HG03139 (cell line): ENCODE results near the gene LRP6.

Experiments
- ATAC-seq: cut with Tn5 transposase; IDR thresholded peaks from one replicate; pipeline ENCODE4 v1.9.1; 2021; ENCODE audit not compliant: unreplicated experiment

LRP6 gene

DNA sequence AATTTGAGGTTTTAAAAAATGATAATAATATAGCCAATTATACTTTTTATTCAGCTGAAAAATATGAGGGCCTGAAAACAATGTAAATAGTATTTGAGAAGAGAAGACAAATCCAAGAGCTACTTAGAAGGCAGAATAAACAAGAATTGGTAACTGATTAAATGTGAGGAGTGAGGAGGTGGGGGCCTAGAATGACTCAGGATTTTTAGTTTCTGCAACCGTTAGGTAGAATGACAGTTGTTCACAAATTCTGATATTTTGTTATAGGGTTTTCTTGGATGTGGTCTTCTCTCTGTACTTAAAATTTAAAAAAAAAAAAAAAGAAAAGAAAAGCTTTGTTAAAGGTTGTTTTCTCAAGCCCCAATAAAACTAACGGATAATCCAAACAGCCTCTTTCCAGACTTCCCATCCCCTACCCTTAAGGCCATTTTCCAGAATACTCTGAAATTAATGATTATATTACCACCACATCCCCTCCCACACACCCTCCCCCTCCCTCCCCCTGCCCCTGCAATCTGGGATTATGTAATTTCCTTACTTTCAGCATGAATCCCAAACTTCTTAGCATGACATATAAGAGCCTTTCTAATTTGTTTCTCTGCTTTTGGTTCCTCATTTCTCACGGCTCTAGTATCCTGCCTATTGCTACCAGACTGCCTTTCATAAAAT lies 50.4 kb downstream of the LRP6 start:
- ATAC-seq: no peak

DNA sequence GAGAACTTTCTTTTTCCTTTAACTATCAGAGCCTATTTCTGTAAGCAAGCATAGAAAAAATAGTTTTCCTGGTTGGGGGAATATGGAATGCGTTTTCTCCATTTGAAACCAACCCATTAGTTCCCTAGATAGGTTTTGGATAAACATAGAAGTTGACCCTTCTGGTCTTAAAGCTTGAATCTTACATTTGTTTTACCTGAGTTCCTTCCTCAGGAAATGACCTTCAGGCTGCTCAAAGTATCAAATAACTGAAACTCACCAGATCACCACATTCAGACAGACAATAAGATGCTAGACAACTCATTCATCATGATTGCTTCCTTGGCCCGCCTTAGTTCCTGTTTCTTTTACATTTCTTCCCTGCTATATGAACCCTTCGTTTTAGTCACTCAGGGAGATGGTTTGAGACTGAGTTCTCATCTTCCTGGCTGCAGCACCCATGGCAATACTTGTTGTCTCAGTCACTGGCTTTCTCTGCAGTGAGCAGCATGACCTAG lies 52.2 kb downstream of the LRP6 start:
- ATAC-seq: no peak

DNA sequence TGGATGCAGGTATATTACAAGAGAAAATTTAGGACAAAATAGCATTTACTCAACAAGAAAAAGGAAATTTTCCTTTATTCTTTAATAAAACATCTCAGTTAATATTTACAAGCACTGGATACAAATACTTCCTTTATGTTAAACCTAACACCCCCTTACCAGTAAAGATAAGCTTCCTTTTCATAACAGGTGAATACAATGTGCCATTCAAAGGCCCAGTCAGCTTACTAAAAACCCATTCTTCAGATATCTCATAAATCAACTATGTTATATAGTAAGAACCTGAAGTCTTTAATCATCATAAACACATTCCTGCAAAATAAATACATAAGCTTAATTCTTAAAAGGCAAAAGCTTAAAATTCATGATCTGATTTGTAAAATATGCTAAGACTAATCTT lies 52.6 kb downstream of the LRP6 start:
- ATAC-seq: no peak

DNA sequence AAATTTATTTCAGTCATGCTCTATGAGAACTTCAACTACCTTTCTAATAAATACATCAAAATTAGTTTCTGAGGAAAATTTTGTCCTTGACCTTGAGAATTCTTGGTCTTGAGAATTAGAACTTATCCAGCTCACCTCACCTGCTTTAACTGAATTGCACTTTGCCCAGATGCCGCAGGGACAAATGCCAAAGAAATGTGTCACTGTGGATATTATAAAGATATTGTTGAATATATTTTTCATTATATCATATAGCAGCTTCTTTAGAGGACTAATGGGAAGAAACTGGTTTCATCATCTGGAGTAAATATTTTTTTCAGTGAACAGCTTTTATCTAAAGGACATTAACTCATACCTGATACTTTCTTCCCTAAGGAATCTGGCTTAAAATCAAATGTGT lies 54.1 kb downstream of the LRP6 start:
- no peak for ATAC-seq

DNA sequence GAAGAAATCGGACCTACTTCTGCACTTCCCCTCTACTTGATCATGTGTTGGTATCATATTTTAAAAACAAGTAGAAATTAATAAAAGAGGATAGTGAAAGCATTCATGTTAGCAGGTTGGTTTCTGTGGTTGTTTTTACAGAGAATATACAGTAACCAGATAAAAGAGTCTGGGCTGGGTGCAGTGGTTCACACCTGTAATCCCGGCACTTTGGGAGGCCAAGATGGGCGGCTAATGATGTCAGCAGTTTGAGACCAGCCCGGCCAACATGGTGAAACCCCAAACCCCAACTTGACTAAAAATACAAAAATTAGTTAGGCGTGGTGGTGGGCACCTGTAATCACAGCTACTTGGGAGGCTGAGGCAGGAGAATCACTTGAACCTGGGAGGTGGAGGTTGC lies 55.9 kb downstream of the LRP6 start:
- no peak for ATAC-seq

DNA sequence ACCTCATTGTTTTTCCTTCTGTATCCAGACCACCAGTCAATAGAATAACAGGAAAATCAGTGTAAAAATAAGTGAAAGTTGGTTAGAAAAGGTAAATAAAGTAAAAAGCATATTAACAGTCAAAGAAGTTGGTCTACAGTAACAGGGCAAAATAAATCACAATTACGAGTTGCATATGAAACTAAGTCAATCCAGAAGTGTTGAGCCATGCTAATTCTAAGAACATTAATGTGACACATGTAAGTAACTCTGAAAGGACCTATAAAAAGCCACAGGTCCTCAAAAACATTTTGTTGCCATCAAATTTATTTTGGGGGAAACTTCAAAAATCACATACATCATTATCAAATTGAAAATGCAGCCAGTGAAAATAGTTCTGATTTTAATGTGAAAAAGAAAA lies 56.4 kb downstream of the LRP6 start:
- ATAC-seq: no peak

DNA sequence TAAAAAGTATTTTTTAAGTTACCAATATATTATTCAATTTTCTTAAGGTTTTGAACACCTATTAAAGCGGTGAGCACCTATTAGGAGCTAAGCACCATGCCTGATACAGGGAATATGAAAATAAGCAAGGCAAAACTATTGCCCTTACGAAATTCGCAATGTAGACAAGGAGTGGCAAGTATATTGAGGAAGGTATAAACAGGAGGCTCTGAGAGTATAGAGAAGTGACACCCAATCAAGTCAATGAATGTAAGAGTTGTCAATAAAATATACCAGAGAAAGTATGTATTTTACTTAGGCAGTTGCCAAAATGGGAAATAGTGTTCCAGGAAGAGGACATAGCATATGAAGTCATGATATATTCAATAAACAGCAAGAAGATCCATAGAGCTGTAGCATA lies 57.2 kb downstream of the LRP6 start:
- no peak for ATAC-seq

DNA sequence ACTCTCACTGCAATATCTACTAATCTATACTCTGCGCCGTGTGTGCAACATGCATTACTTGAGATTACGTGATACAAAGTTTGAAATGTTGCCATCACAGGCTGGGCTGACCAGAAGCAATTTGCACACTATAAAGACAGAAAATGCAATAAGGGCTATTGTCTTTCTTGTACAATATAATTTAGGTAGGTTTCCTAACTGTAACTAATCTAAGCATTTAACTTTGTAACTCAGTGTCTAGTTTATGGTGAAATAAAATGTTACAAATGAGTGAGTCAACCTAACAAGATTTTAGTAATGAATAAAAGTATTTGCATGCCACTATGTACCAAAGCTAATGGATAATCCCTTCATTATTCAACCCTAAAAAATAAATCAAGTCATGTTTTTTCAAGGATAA lies 57.8 kb downstream of the LRP6 start:
- no peak for ATAC-seq

DNA sequence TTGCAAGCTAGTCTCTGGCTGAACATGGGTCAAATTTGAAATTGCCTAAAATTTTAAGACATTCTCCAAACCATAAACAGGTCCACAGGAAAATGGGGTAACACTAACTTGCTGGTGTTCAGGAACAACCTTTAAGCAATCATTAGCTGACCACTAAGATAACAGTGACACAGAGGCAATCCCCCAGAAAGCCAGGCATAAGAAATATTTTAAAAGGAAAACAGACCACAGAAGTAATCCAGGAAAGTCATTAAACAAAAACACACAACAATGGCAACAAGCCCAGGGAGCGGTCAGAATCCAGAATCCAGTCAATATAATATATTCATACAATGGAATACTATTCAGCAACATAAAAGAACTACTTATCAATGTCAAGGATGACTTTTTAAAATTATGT lies 59.1 kb downstream of the LRP6 start:
- no peak for ATAC-seq

DNA sequence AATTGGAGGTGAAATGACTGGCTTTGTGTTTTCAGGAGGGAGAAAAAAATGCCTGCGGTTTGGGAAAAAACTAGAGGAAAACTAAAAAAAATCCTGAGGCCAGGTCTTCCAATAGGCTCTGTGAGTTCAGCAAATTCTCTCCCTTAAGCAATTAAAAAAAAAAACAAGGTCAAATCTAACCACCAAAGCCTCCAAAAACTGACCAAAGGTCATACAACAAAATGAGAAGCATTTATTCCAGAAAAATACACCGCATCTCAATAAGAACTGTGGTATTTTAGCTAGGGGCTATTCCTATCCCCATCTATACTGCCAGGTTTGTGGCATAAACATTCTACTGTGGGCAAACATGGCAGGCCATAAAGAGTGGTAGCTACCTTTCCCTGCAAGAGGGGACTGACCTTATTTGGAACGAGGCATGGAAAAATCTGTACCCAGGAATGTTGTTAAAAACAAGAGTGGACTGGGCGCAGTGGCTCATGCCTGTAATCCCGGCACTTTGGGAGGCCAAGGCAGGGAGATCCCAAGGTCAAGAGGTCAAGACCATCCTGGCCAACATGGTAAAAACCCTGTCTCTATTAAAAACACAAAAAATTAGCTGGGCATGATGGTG lies 60.0 kb downstream of the LRP6 start:
- no peak for ATAC-seq

DNA sequence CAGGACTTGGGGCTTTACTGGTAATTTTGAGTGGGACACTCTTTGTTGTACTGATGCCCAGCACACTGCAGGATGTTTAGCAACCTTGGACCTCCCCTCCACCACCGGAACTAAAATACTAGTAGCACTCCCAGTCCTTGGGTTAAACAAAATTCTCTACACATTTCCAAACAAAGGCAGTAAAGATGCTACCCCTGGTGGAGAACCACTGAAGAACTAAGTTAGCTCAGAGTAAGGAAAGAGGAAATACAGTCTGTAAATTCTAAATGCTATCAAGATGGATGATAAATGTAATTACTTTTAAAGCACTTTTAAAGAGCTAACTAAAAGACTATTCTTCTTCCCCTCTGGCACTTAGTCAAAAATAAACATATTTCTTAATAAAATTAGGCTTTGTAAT lies 64.1 kb downstream of the LRP6 start:
- no peak for ATAC-seq

DNA sequence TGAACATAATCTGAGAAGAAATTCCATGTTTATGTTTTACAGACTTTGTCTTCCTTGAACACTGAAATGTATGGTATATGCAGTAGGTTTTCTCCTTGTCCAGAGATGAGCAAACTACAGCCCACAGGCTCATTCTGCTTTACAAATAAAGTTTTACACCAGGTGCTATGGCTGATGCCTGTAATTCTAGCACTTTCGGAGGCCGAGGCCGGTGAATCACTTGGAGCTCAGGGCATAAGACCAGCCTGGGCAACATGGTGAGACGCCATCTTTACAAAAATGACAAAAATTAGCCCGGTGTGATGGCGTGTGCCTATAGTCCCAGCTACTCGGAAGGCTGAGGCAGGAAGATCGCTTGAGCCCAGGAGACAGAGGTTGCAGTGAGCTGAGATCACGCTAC lies 64.7 kb downstream of the LRP6 start:
- no peak for ATAC-seq

DNA sequence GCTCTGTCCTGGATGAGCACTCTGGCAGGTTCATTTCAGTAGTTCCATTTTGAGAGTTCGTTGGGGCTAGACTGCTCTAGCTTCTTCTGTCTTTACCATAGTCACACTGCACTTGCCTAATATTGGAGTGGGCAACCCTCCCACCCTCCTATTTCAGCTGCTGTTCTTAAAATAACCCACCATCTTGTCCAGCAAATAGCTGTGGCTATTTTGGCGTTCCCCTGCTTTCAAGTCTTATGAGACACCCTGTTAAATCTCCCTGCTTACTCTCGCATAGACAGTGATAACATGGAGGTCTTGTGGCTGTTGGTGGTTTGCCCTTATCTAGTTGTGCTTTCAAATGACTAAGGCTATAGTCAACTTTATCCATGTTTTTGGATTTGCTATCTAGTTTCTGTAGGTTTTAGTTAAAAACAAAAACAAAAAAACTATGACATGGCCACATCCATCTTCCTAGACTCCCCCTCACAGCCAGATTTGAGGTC lies 65.5 kb downstream of the LRP6 start:
- no peak for ATAC-seq

DNA sequence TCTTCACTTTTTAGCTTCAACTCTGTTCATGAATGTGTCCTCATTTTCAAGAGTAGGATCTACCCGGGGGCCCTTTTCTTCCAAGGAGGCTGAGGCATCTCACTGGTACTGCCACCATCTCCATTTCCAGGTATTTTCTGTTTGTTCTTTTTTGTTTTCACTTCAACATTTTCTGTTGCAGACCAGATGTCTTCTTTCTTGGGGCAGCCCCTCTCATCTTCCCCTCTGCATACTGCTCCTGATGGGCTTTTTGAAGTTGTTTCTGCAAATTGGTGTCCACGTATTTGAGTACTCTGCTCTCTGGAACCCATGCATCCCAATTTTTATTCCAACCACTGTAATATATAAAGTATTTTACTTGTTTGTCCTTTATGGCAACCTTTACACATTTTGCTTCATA lies 66.5 kb downstream of the LRP6 start:
- no peak for ATAC-seq

DNA sequence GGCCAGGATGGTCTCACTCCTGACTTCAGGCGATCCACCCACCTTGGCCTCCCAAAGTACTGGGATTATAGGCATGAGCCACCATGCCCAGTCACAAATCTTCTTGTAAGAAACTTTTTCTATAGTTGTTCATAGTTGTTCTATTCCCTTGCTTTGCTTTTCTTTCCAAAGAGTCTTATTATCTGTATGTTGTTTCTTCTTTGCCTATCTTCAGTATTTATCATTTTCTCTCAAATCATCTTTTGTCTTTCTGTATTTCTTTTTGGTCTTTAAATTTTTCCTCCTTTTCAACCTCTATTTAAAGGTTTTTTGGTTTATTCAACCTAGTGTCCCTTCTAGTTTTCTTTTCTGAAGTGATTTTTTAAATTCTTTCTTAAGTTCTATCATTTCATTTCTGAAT lies 68.7 kb downstream of the LRP6 start:
- no peak for ATAC-seq

DNA sequence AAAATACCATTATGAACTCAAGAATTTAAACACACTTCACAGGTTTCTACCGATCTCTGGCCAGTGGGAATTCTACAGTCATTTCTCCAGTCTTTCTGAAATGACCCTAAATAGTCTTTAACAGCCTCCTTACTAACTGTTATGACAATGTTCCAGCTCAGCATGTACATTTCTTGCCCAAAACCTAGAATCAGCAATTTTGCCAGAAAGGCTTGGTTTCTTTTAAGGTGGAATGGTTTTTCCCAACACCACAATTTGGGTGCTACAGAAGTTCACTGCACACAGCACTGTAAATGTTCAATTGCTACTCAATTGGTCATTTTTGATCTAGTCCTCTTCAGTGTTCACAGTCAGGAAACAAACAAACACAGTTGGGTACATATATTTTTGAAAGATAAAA lies 69.7 kb downstream of the LRP6 start:
- no peak for ATAC-seq

DNA sequence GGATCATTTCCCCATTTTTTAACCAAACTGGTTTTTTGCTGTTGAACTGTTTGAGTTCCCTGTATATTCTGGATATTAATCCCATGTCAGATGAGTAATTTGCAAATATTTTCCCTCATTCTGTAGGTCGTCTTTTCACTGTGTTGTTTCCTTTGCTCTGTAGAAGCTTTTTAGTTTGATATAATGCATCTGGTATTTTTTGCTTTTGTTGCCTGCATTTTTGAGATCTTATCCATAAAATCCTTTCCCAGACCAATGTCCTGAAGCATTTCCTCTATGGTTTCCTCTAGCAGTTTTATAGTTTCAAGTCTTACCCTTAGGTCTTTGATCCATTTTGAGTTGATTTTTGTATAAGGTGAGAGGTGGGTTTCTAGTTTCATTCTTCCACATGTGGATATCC lies 71.3 kb downstream of the LRP6 start:
- no peak for ATAC-seq

DNA sequence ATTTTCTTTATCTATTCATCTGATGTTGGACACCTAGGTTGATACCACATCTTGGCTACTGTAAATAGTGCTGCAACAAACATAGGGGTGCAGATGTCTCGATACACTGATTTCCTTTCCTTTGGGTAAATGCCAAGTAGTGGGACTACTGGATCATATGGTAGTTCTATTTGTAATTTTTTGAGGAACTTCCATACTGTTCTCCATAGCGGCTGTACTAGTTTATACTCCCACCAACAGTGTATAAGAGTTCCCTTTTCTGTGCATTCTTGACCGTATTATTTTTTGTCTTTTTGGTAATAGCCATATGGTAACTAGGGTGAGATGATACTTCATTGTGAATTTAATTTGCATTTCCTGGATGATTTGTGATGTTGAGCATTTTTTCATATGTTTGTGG lies 71.8 kb downstream of the LRP6 start:
- no peak for ATAC-seq

DNA sequence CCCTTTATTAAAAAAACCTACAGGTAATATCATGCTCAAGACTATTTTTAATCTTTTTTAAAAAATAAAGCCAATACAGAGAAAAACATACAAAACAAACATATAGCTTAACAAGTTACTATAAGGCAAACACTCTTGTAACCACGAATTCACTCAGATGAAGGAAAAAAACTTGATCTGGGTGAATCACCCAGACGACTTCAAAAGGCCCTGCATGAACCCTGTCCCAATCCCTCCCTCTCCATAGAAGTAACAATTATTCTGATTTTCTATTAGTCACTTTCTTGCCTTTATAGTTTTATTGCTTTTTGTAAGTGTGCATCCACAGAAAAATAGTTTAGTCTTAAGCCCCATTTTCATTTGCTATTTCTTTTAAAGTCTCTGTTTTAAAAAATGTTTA lies 72.6 kb downstream of the LRP6 start:
- ATAC-seq: no peak

DNA sequence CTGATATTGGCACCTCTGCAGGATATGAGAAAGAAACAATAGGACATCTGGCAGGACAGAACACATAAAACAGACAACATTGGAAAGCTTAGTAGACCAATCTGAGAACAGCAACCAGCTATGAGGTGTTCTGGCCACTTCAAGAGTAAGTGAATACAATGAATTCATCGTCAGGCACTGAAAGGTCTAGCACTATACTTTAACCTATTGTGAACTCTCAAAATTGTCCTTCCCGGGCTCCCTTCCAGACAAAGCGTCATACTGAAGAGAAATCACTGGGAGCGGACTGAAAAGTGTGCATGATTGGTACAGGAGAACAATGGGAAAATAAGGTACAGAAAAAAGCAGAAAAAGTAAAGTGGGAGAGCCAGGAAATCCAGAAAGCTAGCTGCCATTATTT lies 75.8 kb downstream of the LRP6 start:
- no peak for ATAC-seq

DNA sequence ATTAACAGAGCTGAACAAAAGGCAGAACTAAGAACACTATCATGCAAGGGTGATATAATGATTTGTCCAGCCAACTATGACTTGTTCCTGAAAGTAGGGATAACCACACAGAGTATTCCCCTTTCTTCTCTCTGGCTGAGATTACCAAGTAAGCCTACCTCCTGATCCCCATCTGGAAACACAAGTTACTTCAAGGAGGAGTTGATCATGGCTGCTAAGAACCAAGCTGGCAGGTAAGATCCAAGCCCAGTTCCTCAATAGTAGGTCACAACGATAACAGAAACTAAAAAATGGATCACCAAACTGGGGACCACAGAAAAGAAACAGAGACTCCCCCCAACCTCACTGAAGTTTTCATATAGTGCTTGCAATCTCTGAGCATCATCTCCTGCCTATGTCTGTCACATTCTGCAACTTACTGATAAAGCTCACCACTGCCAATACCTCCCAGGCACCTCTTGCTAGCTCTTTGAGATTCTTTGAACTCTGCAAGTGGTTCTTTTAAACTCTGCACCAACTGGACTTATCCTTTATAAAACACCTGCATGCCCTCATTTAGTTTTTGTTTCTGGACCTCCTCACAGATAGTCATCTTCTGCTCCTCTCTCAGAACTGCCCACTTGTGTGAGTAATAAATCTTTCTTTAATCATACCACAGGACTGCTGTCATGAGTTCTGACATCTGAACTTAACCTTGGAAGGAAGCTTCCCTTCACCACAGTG lies 76.6 kb downstream of the LRP6 start:
- ATAC-seq: no peak

DNA sequence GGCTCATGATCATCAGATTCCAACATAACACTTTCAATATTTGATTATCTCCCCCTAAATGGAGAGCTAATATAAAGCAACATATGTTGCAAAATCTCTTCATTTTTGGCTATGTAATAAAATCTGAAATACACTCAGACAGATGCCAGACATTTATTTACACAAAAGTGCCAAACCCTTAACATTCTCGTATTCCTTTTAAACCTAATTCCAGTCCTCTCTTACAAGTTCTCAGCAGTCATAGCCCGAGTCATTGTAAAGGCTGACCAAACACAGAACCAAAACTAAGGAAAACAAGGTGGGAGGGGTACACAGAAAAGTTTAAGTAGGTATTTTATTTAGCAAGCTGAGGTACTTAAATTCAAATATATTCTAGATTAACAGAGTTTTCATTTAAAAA lies 81.4 kb downstream of the LRP6 start:
- ATAC-seq: no peak
